KBM-7 (cell line): Measurements from ENCODE around the gene SPRN.
A peak's percentile ranks its signal among the peaks of the same experiment; 100 is the strongest.
"Not testable (repeated sequence)": the region's sequence is repeated elsewhere in the genome, so short reads cannot be mapped to it uniquely, and the experiment has no call there.

Experiments used
- DNase-seq: peaks from one replicate; pipeline ENCODE4 v3.0.0-alpha.2; 2015
- in situ Hi-C: fragments of 300-500 bp; cut with MboI; formaldehyde crosslinking; loops from 2 replicates; pipeline ENCODE4 v1.14.3; 2020; ENCODE audit warnings: low sequenced_read_pairs, low pct_unique_long_range_greater_than_20kb, mixed read lengths

The SPRN gene

DNA sequence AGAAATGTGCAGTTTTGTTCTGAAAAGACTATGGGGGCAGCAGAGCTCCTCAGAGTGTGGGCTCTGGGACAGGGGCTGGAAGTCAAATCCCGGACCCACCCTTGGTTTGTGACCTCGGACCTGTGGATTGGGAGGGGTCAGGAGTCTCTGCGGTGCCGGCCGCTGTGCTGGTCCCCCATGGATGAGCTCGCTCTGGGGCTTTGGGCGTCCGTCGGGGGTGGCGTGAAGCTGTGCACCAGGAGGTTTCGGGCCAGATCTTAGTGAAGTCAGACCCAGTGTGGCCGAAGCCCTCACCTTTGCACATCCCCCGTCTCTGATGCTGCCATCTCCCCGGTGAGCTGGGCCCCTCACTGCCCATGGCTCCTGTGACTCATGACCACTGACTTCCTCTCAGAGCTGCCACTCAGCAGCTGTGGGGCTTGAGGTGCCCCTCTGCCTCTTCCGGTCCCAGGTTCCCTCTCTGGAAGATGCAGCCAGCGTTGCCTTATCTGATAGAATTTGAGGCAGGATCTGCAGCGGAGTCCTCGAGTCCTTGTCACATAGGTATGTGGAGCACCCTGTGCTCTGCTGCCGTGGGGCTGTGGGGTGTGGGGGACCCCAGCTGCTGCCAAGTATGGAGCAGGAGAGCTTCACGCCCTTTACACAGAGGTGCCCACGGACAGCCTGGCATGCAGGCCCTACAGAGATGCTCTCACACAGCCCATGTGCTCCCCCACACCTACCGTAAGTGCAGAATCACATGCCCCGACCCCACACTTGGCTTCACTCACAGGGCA is 18.0 kb upstream of the SPRN start:
- DNase-seq, result peak; percentile 64
- in situ Hi-C loops, result no loop called here

DNA sequence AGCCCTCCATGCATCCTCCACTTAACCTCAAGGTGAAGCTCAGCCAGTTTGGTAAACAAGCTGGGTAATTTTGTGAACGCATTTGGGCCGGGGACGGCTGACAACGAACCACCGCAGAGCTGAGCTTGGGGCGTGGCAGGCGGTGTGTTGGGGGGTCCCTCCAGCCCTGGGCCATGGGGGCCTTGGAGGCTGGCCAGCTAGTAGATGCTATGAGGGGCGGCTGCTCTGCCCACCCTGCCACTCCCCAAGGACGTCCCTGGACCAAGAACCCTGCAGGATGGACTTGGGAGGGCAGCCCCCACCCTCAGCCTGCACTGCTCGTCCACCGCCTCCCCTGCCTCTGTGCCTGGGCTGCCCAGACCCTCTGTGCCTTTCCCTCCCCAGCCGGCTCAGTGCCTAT is 17.4 kb upstream of the SPRN start:
- in situ Hi-C loops, result no loop called here
- DNase-seq, result no peak

DNA sequence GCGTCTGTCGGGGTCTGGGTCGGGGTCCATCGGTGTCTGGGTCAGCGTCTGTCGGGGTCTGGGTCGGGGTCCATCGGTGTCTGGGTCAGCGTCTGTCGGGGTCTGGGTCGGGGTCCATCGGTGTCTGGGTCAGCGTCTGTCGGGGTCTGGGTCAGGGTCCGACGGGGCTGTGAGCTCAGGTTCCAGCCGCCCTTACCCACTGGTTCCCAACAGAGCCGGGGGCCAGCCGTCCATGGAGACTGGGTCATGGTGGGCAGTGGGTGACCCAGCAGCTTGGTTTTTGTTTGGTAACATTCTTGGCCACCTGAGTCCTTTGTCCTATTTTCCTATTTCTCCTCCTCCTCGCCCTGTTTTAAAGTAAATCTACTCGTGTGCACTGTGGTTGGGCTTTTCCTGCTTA is 16.9 kb upstream of the SPRN start:
- not testable (repeated sequence) for DNase-seq

GRCh38 chr10:133440633-133441285 is 16.3 kb upstream of the SPRN start:
- in situ Hi-C loops, result no loop called here
- DNase-seq, result no peak

More for the DNA sequence above, 16.9 kb upstream of the SPRN start:
- in situ Hi-C loops, result not testable (repeated sequence)

DNA sequence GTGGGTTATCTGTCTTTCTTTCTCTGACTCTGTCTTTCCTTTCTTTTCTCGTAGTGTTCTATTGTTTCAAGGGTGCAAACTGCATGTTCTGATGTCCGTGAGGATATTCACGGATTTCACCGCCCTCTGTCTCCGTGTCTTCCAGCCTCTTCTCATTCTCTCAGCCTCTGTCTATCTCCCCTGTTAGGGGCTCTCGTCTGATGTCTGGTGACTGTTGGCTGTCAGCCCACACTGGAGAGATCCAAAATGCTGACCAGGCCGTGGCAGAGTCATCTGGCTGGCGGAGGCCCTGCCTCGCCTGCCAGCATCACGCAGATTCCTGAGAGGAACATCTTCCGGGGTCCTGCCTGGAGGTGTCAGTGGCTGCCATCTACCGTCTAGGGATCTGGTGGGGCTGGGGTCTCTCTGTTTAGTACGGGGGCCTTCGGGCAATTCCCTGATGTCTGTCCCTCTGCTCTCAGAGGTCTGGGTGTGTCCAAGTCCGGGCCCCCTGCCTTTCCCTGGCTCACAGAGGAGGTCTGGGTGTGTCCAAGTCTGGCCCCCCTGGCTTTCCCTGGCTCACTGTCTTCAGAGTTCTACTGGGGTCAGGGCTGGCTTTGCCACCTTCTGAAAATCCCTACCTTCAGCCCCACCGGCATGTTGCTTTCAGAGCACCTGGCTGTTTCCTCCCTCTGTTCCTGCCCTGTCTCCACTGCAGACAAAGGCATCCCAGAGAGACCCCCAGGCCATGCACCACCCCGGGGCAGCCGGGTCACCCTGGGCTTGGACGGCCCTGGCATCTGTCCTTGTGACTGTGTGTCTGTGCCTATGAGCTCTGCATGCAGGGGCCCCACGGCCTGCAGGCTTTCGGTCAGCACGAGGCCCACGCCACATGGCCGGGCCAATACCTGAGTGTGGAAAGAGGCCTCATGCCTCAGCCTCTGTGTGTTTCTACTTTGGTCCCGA is 15.4 kb upstream of the SPRN start:
- in situ Hi-C loops, result no loop called here

GRCh38 chr10:133438711-133439273 is 14.4 kb upstream of the SPRN start:
- in situ Hi-C loops, result no loop called here
- DNase-seq, result peak; percentile 83

More for the DNA sequence above, 15.4 kb upstream of the SPRN start:
- DNase-seq, result no peak

GRCh38 chr10:133432789-133433188 is 8.4 kb upstream of the SPRN start:
- in situ Hi-C loops, DNase-seq: not testable (repeated sequence)

GRCh38 chr10:133431888-133432613 is 7.6 kb upstream of the SPRN start:
- in situ Hi-C loops, DNase-seq: not testable (repeated sequence)

DNA sequence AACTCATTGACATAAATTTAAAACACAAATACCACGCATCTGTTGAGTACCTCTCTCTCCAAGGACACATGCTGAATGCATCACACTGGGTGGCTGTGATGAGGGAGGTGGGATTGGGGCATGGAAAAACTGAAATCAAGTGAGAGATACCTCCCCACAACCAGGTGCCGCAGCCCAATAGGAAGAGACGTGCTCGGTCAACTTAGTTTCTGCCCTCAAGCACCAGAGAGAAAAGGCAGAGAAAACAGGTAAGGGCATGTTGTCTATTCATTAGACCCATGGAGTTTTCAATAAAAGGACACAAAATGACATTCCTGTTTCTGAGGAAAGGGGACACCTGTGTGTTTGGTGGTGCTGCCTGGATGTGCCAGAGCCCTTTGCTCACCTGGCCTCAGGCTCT is 5.1 kb upstream of the SPRN start:
- in situ Hi-C loops, result not testable (repeated sequence)

GRCh38 chr10:133424102-133424501 is 323 bp downstream of the SPRN start:
- in situ Hi-C loops, DNase-seq: not testable (repeated sequence)

More for the DNA sequence above, 5.1 kb upstream of the SPRN start:
- DNase-seq, result not testable (repeated sequence)

- no peak for DNase-seq
- in situ Hi-C loops, result no loop called here
Measured at GRCh38 chr10:133422807-133423771, 1.3 kb downstream of the SPRN start.

DNA sequence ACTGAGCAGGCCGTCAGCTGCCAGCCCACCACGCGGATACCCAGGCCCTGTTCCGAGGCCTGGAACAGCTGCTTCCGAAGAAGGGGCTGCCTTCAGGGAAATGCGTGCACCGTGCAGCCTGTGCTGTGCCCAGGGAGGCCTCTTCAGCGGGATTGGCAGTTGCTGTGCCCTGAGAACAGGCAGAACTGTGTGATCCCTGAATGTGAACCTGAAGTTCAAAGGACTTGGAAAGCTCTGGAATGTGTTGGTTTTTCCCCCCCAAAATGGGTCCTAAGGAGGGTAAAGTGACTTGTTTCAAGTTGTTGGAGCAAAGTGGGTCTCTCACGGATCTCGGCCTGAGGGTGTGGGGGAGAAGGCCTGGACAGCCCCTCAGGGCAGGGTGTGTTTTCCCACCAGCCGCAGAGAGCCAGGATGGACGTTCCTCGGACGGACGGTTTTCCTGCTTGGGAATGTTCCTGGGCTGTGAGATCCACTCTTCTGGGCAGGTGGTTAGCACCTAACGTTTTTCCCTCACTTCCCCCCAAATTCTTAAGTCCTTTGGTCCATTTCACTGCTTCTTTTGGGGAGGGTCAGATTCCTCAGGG is 2.1 kb downstream of the SPRN start:
- in situ Hi-C loops, result no loop called here
- no peak for DNase-seq

GRCh38 chr10:133421336-133422222 is 2.8 kb downstream of the SPRN start:
- DNase-seq, result no peak
- in situ Hi-C loops, result no loop called here

DNA sequence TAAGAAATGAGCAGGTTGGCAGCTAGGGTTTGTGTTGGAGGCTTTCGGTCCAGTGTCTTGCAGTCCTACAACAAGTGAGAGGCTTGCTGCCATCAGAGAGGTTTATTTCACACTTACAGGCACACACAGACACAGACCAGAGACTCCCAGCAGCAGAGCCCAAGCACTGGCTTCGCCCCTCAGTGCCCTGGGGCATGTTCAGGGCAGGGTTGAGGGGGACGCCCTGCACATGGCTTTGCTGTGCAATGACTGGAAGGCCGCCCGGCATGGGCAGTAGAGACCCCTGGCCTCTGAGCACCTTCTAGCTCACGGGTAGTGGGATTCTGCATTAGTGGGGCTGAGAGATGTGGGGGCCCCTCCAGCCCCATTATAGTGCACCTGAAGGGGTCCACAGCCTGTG is 3.8 kb downstream of the SPRN start:
- in situ Hi-C loops, result no loop called here
- no peak for DNase-seq

GRCh38 chr10:133420028-133420427 is 4.4 kb downstream of the SPRN start:
- in situ Hi-C loops, result no loop called here
- no peak for DNase-seq

GRCh38 chr10:133419211-133419950 is 5.0 kb downstream of the SPRN start:
- no peak for DNase-seq
- in situ Hi-C loops, result no loop called here
